Activated T-helper 2 cell treated with anti-CD3 and anti-CD28 coated beads, Interferon-gamma antibody, Interleukin-2, Interleukin-4, amounts not matched to agents 10 μg/mL and 5 μg/mL and 100 μg/mL, durations not matched to agents 14 hours and 24 hours and 36 hours (primary cell): ENCODE measurements around the gene UNKL. TPM values are rescaled to one million over a fixed set of nuclear protein-coding genes. Genes with fewer than 3 reads are reported as not detected.
A peak's percentile ranks its signal among the peaks of the same experiment; 100 is the strongest.

ENCODE experiments used
- DNase-seq: peaks from one replicate; pipeline ENCODE4 v3.0.0; 2021; ENCODE audit warnings: low spot score
- H3K27ac Mint-ChIP-seq: one replicate; pipeline ENCODE4 v1.8.0; 2021; ENCODE audit warnings: mixed read lengths
- H3K27me3 Mint-ChIP-seq: one replicate; pipeline ENCODE4 v1.8.0; 2021; ENCODE audit warnings: low read depth, mixed read lengths
- H3K36me3 Mint-ChIP-seq: one replicate; pipeline ENCODE4 v1.8.0; 2021; ENCODE audit warnings: low read depth, mixed read lengths
- H3K4me1 Mint-ChIP-seq: one replicate; pipeline ENCODE4 v1.8.0; 2021; ENCODE audit warnings: low read depth, mixed read lengths
- H3K4me3 Mint-ChIP-seq: one replicate; pipeline ENCODE4 v1.8.0; 2021; ENCODE audit warnings: low read depth, mild to moderate bottlenecking, moderate library complexity, mixed read lengths
- H3K9me3 Mint-ChIP-seq: one replicate; pipeline ENCODE4 v1.8.0; 2021; ENCODE audit warnings: mixed read lengths
- intact Hi-C: fragments of 100-400 bp; cut with micrococcal nuclease; formaldehyde crosslinking; loops from one replicate; pipeline ENCODE4 v1.15.1; 2023
- total RNA-seq: library from RNA; stranded (reverse); gene quantifications from 2 replicates; pipeline ENCODE4 v1.2.3, GENCODE V29; 2022

UNKL gene
- total RNA-seq, 1 donor from 2014 or later: 44.6 TPM

DNA sequence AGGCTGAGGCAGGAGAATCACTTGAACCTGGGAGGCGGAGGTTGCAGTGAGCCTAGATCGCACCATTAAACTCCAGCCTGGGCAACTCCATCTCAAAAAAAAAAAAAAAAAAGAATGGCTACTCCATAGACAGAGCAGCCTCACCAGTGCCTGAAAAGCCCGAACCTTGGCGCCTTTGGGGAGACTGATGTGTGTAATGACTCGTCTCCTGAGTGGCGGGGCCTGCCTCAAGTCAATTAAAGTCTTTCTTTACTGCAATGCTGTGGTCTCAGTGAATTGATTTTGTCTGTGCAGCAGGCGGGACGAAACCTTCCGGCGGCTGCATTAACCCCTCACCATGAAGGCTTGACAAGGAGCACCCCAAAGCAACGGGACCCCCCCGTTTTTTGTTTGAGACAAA lies 9.5 kb upstream of the UNKL start:
- intact Hi-C loops: loop anchor here (5.0 to 10.0 kb wide), 2 partner anchors 119 to 897 kb away; partner anchors contain the start of genes CAPN15 and UBE2I
- H3K4me1 Mint-ChIP-seq: peaks cover 4% of the 10 kb centered on the region
- no peak for DNase-seq
- no peaks in the 10 kb centered on the region for H3K9me3 Mint-ChIP-seq
- H3K27me3 Mint-ChIP-seq: no peaks in the 10 kb centered on the region
- H3K4me3 Mint-ChIP-seq: no peak overlapping the region
- no peak overlapping the region for H3K27ac Mint-ChIP-seq
- H3K36me3 Mint-ChIP-seq: peaks cover 13% of the 10 kb centered on the region

DNA sequence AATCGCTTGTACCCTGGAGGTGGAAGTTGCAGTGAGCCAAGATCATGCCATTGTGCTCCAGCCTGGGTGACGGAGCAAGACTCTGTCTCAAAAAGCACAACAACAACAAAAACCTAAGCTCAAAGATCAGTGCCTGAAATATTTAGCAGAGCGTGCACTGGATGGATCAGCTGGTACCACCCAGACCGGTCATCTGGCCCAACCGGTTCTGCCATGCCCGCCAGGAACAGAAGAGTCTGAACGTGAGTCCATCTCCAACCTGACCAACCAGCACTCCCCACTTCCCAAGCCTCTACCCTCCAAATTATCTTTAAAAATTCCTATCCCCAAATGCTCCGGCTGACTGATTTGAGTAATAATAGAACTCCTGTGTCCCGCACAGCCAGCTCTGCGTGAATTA lies 7.6 kb upstream of the UNKL start:
- DNase-seq: no peak
- intact Hi-C loops: loop anchor here (5.0 to 10.0 kb wide), 2 partner anchors 117 to 895 kb away; partner anchors contain the start of genes CAPN15 and UBE2I
- H3K4me3 Mint-ChIP-seq: no peak overlapping the region
- no peaks in the 10 kb centered on the region for H3K9me3 Mint-ChIP-seq
- peaks cover 22% of the 10 kb centered on the region for H3K36me3 Mint-ChIP-seq
- peaks cover 4% of the 10 kb centered on the region for H3K4me1 Mint-ChIP-seq
- H3K27me3 Mint-ChIP-seq: no peaks in the 10 kb centered on the region
- peak overlapping the region; percentile 98 for H3K27ac Mint-ChIP-seq

DNA sequence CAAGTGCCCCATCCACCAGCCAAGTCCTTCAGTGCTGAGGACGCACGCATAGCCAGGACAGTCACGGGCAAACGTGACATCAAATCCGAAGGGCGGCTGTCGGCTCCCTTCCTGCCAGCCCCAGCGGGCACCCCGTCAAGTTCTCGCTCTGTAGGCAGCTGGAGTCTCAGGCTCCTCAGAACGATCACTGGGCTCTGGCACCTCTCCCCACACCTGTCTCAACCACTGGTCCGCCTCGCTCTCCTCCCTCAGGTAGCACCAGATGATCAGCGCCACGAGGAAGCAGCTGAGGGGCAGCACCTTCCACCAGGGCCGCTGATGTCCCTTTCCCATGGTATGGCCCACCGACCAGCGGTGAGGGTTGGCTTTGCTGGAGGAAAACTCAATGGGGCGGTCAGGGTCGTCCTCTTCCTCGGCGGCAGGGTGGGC lies 5.6 kb upstream of the UNKL start:
- H3K27ac Mint-ChIP-seq: peak overlapping the region; percentile 98
- H3K27me3 Mint-ChIP-seq: no peaks in the 10 kb centered on the region
- peaks cover 22% of the 10 kb centered on the region for H3K36me3 Mint-ChIP-seq
- intact Hi-C loops: loop anchor here (1.0 to 10.0 kb wide), 7 partner anchors 55 to 893 kb away; partner anchors contain the start of genes CAPN15, CLCN7, CRAMP1 and IFT140
- H3K4me3 Mint-ChIP-seq: peak overlapping the region; percentile 87
- no peaks in the 10 kb centered on the region for H3K9me3 Mint-ChIP-seq
- peaks cover 4% of the 10 kb centered on the region for H3K4me1 Mint-ChIP-seq
- peak; percentile 16 for DNase-seq

DNA sequence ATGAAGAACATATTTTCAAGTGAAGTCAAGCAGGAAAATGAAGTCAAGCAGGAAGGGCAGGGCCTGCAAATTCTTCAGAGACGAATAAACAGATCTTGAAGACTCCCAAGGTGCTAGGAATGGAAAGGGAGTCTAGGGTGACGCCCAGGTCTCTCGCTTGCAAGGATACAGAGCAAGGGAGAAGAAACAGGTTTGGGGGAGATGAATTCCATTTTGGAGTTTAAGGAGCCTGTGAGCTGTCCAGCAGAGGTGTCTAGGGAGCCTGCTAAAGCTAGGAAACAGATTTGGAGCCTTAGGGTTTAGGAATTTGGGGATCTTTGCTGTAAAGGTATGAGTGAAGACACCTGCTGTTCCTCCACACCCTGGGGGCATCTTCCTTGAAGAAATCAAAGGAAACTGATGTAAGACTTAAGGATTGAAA lies 2.0 kb upstream of the UNKL start:
- Mint-ChIP-seq H3K27ac (no peak overlapping the region), H3K36me3 (peaks cover 27% of the 10 kb centered on the region), H3K9me3 (no peaks in the 10 kb centered on the region), H3K4me3 (no peak overlapping the region), H3K27me3 (no peaks in the 10 kb centered on the region), H3K4me1 (peaks cover 8% of the 10 kb centered on the region)
- intact Hi-C loops: no loop called here
- no peak for DNase-seq

DNA sequence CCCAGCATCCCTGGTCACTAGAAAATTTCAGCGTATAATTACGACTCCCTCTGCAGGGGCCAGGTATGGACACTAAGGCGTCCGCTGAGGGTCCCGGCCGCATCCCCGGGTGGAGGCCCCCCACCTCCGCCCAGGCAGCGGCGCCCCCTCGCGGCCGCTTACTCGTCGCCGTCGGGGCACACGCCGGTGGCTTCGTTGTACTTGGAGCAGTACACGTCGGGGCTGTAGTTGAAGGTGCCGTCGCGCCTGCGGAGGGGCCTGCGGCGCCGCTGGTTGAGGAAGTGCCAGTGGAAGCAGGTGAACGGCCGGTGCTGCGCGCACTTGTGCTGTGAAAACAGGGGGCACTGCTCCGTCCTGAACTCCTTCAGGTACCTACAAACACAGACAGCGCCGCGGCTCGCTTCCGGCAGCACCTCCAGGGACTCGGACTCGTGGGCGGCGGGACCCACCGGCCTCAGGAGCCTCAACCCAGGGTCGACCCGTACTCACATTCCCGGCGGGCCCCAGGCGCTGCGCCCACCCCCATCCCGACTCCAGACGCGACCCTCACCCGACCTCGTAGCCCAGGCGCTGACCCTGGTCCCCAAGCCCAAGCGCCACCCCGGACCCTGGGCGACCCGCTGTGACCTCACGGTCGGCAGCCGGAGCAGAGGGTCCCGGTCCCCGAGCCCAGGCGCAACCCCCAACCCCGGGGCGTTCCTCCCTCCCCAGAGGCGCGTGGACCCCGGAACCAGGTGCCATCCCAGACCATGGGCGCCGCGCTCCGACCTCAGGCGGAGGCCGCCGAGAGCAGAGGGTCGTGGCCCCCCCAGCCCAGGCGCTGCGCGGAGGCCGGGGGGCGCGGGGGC lies 596 bp downstream of the UNKL start:
- peak; percentile 58 for DNase-seq
- Mint-ChIP-seq H3K27ac (peak overlapping the region; percentile 70), H3K4me3 (peak overlapping the region; percentile 81), H3K36me3 (peaks cover 26% of the 10 kb centered on the region), H3K27me3 (no peaks in the 10 kb centered on the region), H3K4me1 (peaks cover 4% of the 10 kb centered on the region), H3K9me3 (no peaks in the 10 kb centered on the region)
- intact Hi-C loops: no loop called here

DNA sequence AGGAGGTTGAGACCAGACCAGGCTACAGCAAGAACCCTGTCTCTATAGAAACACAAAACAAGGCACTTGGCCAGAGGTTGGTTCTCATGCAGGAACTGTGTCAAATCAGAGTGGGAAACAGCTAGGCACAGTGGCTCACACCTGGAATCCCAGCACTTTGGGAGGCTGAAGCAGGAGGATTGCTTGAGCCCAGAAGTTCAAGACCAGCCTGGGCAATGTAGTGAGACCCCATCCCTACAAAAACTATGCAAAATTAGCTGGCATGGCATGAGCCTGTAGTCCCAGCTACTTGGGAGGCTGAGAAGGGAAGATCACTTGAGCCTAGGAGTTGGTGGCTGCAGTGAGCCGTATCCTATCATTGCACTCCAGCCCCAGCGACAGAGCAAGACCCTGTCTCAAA lies 1.7 kb downstream of the UNKL start:
- Mint-ChIP-seq H3K27me3 (no peaks in the 10 kb centered on the region), H3K9me3 (no peaks in the 10 kb centered on the region), H3K4me3 (peak overlapping the region; percentile 17), H3K36me3 (peaks cover 19% of the 10 kb centered on the region), H3K4me1 (peaks cover 4% of the 10 kb centered on the region), H3K27ac (no peak overlapping the region)
- intact Hi-C loops: no loop called here
- DNase-seq: no peak

DNA sequence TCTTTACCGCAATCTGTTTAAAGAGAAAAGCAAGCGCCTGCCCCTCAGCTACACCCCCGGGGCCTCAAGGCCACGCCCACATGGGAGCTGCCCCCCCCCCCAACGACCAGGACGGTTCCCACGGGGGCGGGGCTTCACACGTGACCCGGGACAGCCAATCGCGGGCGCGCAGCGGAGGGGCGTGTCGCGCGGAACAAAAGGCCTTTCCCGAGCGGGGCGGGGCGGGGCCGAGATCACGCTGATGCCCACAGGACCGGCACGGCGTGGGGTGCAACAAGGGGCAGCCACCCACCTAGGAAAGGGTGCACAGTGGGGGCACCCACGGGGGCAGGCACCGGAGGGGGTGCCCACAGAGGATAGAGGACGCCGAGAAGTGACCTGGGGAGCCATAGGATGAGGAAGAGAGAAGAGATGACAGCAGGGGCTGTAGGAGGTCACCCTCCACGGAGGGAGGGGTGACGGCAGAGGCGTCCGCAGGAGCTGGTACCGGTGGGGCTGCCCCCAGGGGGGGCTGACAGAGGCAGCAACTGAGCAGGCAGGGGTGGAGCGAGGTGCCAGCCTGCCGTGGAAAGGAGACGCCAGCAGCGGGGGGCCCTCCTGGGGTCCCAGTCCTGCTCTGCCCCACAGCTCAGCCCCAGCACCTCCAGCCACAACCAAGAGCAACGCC lies 6.2 kb downstream of the UNKL start:
- Mint-ChIP-seq H3K36me3 (peaks cover 14% of the 10 kb centered on the region), H3K4me1 (peaks cover 2% of the 10 kb centered on the region), H3K4me3 (peak overlapping the region; percentile 67), H3K27ac (no peak overlapping the region), H3K27me3 (no peaks in the 10 kb centered on the region), H3K9me3 (no peaks in the 10 kb centered on the region)
- DNase-seq: peak; percentile 93
- intact Hi-C loops: no loop called here

DNA sequence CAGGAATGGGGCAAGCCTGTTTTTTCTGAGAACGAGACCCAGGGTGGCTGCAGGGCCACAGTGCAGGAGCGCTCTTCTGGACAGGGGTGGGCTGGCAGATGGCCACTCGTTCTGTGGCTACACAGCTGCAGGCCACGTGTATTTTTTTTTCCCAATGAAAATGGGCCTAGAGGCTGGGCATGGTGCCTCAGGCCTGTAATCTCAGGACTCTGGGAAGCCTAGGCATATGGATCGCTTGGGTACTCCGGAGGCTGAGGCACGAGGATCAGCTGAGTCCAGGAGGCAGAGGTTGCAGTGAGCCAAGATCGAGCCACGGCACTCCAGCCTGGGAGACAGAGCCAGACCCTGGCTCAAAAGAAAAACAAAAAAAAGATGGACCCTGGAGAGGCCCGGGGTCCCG lies 6.8 kb downstream of the UNKL start:
- intact Hi-C loops: no loop called here
- no peak for DNase-seq
- Mint-ChIP-seq H3K4me3 (peak overlapping the region; percentile 47), H3K27ac (peak overlapping the region; percentile 46), H3K36me3 (peaks cover 17% of the 10 kb centered on the region), H3K9me3 (no peaks in the 10 kb centered on the region), H3K27me3 (no peaks in the 10 kb centered on the region), H3K4me1 (peaks cover 2% of the 10 kb centered on the region)

DNA sequence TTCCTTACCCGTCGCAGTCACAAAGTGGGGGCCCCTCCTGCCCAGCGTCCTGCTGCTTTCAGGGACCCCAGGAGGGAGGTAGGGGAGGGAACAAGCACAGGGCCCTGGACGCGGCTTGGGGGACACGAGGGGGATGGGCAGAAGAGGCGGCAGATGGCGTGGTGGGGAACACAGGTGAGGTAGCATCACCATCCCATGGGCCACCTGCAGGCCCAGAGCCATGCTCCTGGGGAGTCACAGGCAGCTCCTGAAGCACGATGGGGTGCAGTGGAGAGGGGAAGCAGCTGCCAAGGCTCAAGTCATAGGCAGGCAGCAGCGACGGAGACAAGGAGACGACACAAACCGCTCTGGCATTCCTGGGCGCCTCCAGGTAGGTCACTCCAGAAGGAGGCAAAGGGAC lies 10.8 kb downstream of the UNKL start:
- no peak for DNase-seq
- intact Hi-C loops: no loop called here
- H3K36me3 Mint-ChIP-seq: peaks cover 14% of the 10 kb centered on the region

DNA sequence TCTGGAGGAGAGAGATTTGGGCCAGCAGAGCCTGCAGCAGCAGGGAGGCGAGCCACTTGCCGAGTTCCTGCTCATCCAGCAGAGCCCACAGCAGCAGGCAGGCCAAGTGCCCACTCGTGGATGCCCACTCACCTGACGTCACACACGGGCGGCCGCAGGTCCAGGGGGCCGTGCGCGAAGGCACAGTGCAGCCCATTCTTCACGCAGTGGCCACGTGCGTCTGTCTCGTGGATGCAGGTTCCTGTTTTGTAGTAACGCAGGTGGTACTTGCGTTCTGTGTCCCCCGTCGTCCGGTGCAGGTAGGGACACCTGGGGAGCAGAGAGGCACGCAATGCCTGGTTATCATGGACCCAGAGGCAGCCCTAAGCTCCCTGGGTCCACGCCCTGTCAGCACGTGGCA lies 11.5 kb downstream of the UNKL start:
- Mint-ChIP-seq H3K4me1 (peaks cover 2% of the 10 kb centered on the region), H3K27ac (no peak overlapping the region), H3K9me3 (no peaks in the 10 kb centered on the region), H3K36me3 (peaks cover 19% of the 10 kb centered on the region), H3K4me3 (no peak overlapping the region), H3K27me3 (no peaks in the 10 kb centered on the region)
- intact Hi-C loops: no loop called here
- DNase-seq: no peak

More for the DNA sequence above, 10.8 kb downstream of the UNKL start:
- Mint-ChIP-seq H3K27ac (no peak overlapping the region), H3K4me3 (no peak overlapping the region), H3K4me1 (peaks cover 2% of the 10 kb centered on the region), H3K9me3 (no peaks in the 10 kb centered on the region), H3K27me3 (no peaks in the 10 kb centered on the region)

DNA sequence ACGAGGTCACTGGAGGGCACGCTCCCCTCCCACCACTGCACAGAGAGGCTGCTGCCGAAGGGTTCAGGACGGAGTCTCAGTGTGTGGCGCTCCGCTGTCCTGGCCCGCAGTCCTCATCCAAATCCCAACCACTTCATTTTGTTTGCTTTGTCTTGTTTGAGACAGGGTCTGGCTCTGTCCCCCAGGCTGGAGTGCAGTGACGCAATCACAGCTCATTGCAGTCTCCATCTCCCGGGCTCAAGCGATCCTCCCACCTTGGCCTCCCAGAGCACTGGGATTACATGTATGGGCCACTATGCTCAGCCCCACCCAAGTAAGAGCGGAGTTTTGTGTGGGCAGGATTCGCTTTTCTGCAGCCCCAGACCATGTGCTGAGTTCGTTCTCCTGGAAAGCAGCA lies 12.7 kb downstream of the UNKL start:
- no peak overlapping the region for H3K27ac Mint-ChIP-seq
- intact Hi-C loops: no loop called here
- H3K9me3 Mint-ChIP-seq: no peaks in the 10 kb centered on the region
- H3K36me3 Mint-ChIP-seq: peaks cover 21% of the 10 kb centered on the region
- no peak overlapping the region for H3K4me3 Mint-ChIP-seq
- no peak for DNase-seq
- no peaks in the 10 kb centered on the region for H3K27me3 Mint-ChIP-seq
- H3K4me1 Mint-ChIP-seq: no peaks in the 10 kb centered on the region

DNA sequence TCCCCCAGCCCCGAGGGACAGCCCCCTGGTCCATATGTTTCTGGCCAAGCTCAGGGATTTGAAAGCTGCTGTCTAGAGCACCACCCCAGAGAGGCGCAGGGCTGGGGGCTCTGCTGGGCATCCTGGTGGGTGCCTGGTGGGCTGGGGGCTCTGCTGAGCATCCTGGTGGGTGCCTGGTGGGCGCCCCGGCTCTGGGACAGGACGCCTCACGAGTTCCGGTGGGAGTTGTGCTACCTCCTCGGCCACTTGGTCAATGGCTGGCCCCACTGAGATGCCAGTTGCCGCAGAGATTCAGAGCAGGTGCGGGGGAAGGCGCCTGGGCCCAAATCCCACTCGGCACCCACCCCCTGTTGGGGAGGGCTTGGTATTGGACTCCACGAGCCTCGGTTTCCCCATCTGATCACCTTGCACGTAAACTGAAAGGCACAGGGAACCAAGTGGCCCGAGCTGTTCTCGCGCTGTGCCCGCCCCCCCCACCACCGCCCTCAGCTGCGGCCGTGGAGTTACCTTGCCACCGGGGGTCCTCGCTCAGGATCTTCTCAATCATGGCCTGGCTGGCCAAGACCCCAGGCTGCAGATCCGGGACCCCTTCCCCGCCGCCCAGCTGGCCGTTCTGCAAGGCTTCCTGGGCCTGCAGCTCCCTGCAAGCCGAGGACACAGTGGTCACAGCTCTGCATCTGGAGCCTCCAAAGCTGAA lies 13.3 kb downstream of the UNKL start:
- Mint-ChIP-seq H3K4me1 (no peaks in the 10 kb centered on the region), H3K9me3 (no peaks in the 10 kb centered on the region), H3K36me3 (peaks cover 22% of the 10 kb centered on the region), H3K27me3 (no peaks in the 10 kb centered on the region), H3K4me3 (no peak overlapping the region), H3K27ac (no peak overlapping the region)
- no peak for DNase-seq
- intact Hi-C loops: no loop called here
